Transverse colon (tissue), 4 donors: ENCODE data around the gene EFCAB11. TPM values are rescaled to one million over a fixed set of nuclear protein-coding genes. Genes with fewer than 3 reads are reported as not detected.
A peak's percentile ranks its signal among the peaks of the same experiment; 100 is the strongest.
"Not testable (repeated sequence)": the region's sequence is repeated elsewhere in the genome, so short reads cannot be mapped to it uniquely, and the experiment has no call there.

Source experiments
- DNase-seq: peaks from one replicate; pipeline ENCODE4 v3.0.0-alpha.2; 2019
- H3K27ac ChIP-seq, 4 donors: fragments of 200-600 bp; sonication (generic); 2 replicates each; pipeline ENCODE4 v1.5.1; 2016 to 2018; ENCODE audit warnings: inconsistent platforms in 4 of 4
- H3K27me3 ChIP-seq: fragments of 200-600 bp; sonication (generic); 2 replicates; pipeline ENCODE4 v1.5.1; 2017; ENCODE audit warnings: inconsistent platforms
- H3K36me3 ChIP-seq, 4 donors: fragments of 200-600 bp; sonication (generic); 2 replicates each; pipeline ENCODE4 v1.5.1; 2017 to 2019; ENCODE audit warnings: inconsistent platforms in 4 of 4
- H3K4me1 ChIP-seq, 4 donors: fragments of 200-600 bp; sonication (generic); 2 replicates each; pipeline ENCODE4 v1.5.1; 2017 to 2020; ENCODE audit warnings: inconsistent platforms in 4 of 4
- H3K4me3 ChIP-seq, 4 donors: fragments of 200-600 bp; sonication (generic); 1 replicate in 1 of 4; 2 replicates in 3 of 4; pipeline versions ENCODE4 v1.5.1 to v1.6.1; 2017 to 2019; ENCODE audit warnings: inconsistent platforms in 4 of 4
- H3K9me3 ChIP-seq, 2 donors: fragments of 200-600 bp; sonication (generic); 2 replicates each; pipeline ENCODE4 v1.5.1; 2017 to 2019; ENCODE audit warnings: inconsistent platforms in 2 of 2
- EP300 ChIP-seq: sonication (generic); formaldehyde crosslinking; IDR thresholded peaks from one replicate; pipeline ENCODE4 v1.6.1; 2017; ENCODE audit warnings: antibody characterized with exemption, low read depth
- POLR2A ChIP-seq: fragments of 450-650 bp; IDR thresholded peaks from one replicate; pipeline ENCODE4 v1.6.1; 2016; ENCODE audit warnings: antibody characterized with exemption, mild to moderate bottlenecking, moderate library complexity
- POLR2AphosphoS5 ChIP-seq, 3 donors: sonication (generic); formaldehyde crosslinking; IDR thresholded peaks; one replicate each; pipeline ENCODE4 v1.6.1; 2016; ENCODE audit warnings: antibody characterized with exemption in 3 of 3
- WGBS, 2 donors: methylation state at CpG; one replicate each; pipeline ENCODE4 v1.1.5; 2018; ENCODE audit warnings: low coverage in 1 of 2; 5-methylcytosine and 5-hydroxymethylcytosine counted together
- in situ Hi-C, 4 donors: fragments of 200-750 bp; cut with MboI; loops; one replicate each; pipeline versions ENCODE4 v1.15.0 to v1.15.1; 2017; ENCODE audit warnings: low sequenced_read_pairs in 3 of 4, low pct_ligation_motif_present in 1 of 4, low pct_unique_long_range_greater_than_20kb in 1 of 4
- intact Hi-C: fragments of 100-400 bp; cut with DNase I; formaldehyde crosslinking; loops from one replicate; pipeline ENCODE4 v1.15.1; 2023; ENCODE audit warnings: low total_unique reads
- total RNA-seq, 4 donors: library from RNA; depleted of rRNA; stranded (reverse); fragments of >200 nt; gene quantifications; one replicate each; pipeline ENCODE4 v1.1.0, GENCODE V29; 2016
- TF ChIP-seq, protein P1 (sequence below), 5 experiments: fragments of 200-600 bp in 3 of 5; fragments of 450-650 bp in 2 of 5; sonication (generic) in 3 of 5; IDR thresholded peaks; 1 replicate in 2 of 5; 2 replicates in 3 of 5; pipeline ENCODE4 v1.5.1; 2016 to 2017; ENCODE audit warnings: antibody characterized with exemption in 5 of 5, inconsistent platforms in 3 of 5, mild to moderate bottlenecking in 2 of 5, moderate library complexity in 1 of 5

The EFCAB11 gene
- total RNA-seq, 4 donors from 2014 or later: 6.0 to 6.7 TPM; not detected in 2

DNA sequence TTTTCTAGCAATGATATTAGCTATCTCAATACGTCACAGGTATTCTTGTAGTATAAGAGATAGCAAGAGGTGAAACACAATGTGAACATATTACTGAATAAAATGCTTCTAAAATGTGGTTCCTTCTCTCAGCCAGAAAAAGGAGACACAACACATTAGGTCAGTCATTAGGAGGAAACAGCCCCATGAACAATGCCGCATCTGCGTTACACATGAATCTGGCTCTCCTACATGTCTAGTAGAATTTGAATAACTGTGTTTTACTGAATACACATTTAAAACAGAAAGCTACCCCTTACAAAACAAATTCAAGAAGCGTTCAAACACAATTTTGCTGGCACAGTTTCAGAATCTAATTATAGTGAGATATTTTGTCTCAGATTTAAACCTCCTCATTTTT lies 51.6 kb downstream of the EFCAB11 start:
- H3K4me3 ChIP-seq: no peak overlapping the region
- H3K36me3 ChIP-seq: no peaks in the 10 kb centered on the region
- DNase-seq: no peak
- no peaks in the 10 kb centered on the region for H3K9me3 ChIP-seq
- H3K27me3 ChIP-seq: no peaks in the 10 kb centered on the region
- intact Hi-C loops: no loop called here
- in situ Hi-C loops: loop anchor here in 3 of 4 donors (25.0 kb wide), 6 partner anchors 291 to 866 kb away; partner anchors contain the start of gene FOXN3 (in 1 of the 3)
- no peak overlapping the region for H3K27ac ChIP-seq
- H3K4me1 ChIP-seq: peaks cover 0 to 8% (median 0%) of the 10 kb centered on the region in 4 donors
- TF ChIP-seq POLR2A (no peak), EP300 (no peak), POLR2AphosphoS5 (IDR thresholded peaks at IDR 0.05) (no peak)
- TF ChIP-seq, protein P1, sequence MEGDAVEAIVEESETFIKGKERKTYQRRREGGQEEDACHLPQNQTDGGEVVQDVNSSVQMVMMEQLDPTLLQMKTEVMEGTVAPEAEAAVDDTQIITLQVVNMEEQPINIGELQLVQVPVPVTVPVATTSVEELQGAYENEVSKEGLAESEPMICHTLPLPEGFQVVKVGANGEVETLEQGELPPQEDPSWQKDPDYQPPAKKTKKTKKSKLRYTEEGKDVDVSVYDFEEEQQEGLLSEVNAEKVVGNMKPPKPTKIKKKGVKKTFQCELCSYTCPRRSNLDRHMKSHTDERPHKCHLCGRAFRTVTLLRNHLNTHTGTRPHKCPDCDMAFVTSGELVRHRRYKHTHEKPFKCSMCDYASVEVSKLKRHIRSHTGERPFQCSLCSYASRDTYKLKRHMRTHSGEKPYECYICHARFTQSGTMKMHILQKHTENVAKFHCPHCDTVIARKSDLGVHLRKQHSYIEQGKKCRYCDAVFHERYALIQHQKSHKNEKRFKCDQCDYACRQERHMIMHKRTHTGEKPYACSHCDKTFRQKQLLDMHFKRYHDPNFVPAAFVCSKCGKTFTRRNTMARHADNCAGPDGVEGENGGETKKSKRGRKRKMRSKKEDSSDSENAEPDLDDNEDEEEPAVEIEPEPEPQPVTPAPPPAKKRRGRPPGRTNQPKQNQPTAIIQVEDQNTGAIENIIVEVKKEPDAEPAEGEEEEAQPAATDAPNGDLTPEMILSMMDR (IDR thresholded peaks at IDR 0.05): no peak
- 68% methylated on average over 4 of the region's 4 CpGs for WGBS, 2 donors

DNA sequence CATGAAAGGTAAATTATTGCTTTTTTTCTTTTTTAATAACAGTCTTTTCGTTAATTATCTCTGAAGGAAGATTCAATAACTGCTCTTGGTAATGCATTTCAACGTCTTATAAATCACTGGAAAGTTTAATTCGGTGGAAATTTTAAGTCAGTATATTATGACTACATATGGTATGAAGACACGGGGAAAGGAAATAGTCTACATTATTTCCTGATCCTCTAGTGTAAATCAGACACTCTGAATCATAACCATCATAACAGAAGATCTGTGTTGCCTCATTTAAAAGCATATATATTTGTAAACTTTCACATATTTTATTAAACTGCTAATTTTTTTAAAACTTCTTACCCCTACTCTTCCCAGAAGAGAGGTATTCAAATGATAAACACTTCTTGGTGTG lies 53.7 kb downstream of the EFCAB11 start:
- no peak for DNase-seq
- intact Hi-C loops: no loop called here
- no peak for TF ChIP-seq POLR2AphosphoS5 (IDR thresholded peaks at IDR 0.05)
- TF ChIP-seq EP300: no peak
- TF ChIP-seq, protein P1 (IDR thresholded peaks at IDR 0.05): no peak
- TF ChIP-seq POLR2A: no peak
- Histone ChIP-seq H3K9me3 (no peaks in the 10 kb centered on the region), H3K27ac (no peak overlapping the region), H3K4me3 (no peak overlapping the region), H3K27me3 (no peaks in the 10 kb centered on the region), H3K4me1 (peaks cover 0 to 8% (median 0%) of the 10 kb centered on the region in 4 donors), H3K36me3 (no peaks in the 10 kb centered on the region)
- in situ Hi-C loops: loop anchor here in 3 of 4 donors (25.0 kb wide), 6 partner anchors 289 to 864 kb away; partner anchors contain the start of gene FOXN3 (in 1 of the 3)
- WGBS, 2 donors: 75 to 85% methylated on average over 4 of the region's 4 CpGs

DNA sequence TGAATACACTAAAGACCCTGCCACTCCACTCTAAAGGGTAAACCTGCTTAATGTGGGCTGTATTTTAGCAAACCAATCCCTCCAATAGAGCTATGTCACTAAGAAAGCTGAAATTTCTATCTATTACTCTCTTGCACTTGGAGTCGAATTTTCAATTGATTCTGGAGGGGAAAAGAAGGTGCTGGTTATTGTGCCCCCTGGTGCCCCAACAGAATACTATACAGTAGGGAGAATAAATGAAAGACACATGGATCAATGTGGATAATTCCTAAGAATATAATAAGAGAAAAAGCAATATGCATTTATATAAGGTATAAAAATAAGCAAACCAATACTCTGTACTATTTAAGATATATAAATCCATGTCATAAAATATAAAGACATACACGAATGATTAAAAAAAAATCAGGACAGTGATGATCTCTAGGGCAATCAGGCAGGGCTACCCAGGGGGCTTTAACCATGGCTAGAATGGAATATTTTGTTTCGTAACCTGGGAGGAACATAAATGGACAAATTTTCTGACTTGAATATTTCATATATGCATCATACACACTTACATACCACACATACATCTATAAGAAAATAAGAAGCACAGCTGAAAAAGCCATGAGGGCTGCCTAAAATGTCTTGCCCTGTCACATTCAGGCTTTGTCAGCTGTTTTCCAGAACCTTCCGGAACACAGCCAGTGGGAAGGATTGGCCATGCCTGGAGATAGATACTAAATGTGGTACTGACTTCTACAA lies 54.4 kb downstream of the EFCAB11 start:
- no peak for DNase-seq
- H3K9me3 ChIP-seq: no peaks in the 10 kb centered on the region
- intact Hi-C loops: no loop called here
- WGBS, 2 donors: 60 to 80% methylated on average over 3 to 4 of the region's 4 CpGs
- H3K27ac ChIP-seq: no peak overlapping the region
- no peak for TF ChIP-seq POLR2A
- TF ChIP-seq, protein P1 (IDR thresholded peaks at IDR 0.05): peak; percentile 40 to 54 (median 44)
- no peak for TF ChIP-seq POLR2AphosphoS5 (IDR thresholded peaks at IDR 0.05)
- TF ChIP-seq EP300: no peak
- no peaks in the 10 kb centered on the region for H3K27me3 ChIP-seq
- H3K36me3 ChIP-seq: no peaks in the 10 kb centered on the region
- H3K4me1 ChIP-seq: peaks cover 0 to 8% (median 0%) of the 10 kb centered on the region in 4 donors
- in situ Hi-C loops: loop anchor here in 3 of 4 donors (25.0 kb wide), 6 partner anchors 288 to 863 kb away; partner anchors contain the start of gene FOXN3 (in 1 of the 3)
- no peak overlapping the region for H3K4me3 ChIP-seq

DNA sequence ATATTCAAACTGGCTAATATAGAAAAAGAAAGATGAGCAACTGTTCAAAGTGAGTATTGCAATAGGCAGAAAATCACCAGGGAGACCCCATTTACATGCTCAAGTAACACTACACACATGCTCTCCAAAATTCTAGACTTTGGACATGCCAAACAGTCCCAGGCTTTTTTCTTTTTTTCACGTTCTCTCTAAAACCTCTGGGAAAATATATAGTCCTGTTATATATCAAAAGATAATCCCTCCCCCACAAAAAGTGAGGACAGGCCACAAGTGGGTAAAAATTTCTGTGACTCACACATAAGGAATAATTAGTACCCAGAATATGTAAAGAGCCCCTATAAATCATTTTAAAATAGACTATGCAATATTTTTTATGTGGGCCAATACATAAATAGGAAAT lies 55.2 kb downstream of the EFCAB11 start:
- no peak overlapping the region for H3K27ac ChIP-seq
- in situ Hi-C loops: no loop called here
- DNase-seq: no peak

DNA sequence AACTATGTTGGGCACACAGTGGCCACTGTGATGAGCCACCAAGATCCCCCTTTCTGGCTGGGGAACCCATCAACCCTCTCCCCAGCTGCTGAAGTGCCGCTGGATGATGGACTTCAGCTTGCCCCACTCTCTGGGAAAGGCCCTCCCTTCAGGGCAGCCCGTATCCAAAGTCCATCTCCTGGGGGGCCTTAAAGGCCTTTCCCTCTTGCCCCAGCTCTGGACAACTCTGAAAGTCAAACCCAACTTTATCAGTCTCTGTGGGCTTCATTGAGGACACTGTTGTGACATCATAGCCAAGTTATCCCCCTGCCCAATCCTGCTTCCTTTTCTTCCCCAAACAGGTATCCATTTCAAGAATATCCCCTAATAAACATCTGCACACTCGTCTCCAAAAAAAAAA lies 61.1 kb downstream of the EFCAB11 start:
- H3K4me3 ChIP-seq, intact Hi-C loops: not testable (repeated sequence)
- WGBS, 2 donors: 76% methylated on average over 3 of the region's 3 CpGs; no CpG with 5 or more reads in 1 of the 2 donors

More for the DNA sequence above, 55.2 kb downstream of the EFCAB11 start:
- WGBS, 2 donors: 73 to 91% methylated on average over 1 of the region's 1 CpG
- TF ChIP-seq EP300 (no peak), POLR2AphosphoS5 (IDR thresholded peaks at IDR 0.05) (no peak), POLR2A (no peak)
- TF ChIP-seq, protein P1 (IDR thresholded peaks at IDR 0.05): no peak
- Histone ChIP-seq H3K4me1 (peaks cover 0 to 8% (median 0%) of the 10 kb centered on the region in 4 donors), H3K27me3 (no peaks in the 10 kb centered on the region), H3K36me3 (no peaks in the 10 kb centered on the region), H3K9me3 (no peaks in the 10 kb centered on the region), H3K4me3 (no peak overlapping the region)
- intact Hi-C loops: no loop called here

More for the DNA sequence above, 61.1 kb downstream of the EFCAB11 start:
- H3K4me1 ChIP-seq, H3K36me3 ChIP-seq, in situ Hi-C loops, H3K27me3 ChIP-seq, H3K9me3 ChIP-seq, H3K27ac ChIP-seq, DNase-seq: not testable (repeated sequence)
